Astrocyte (in vitro differentiated cells and primary cell): ENCODE measurements around the gene GLIS2. TPM values are rescaled to one million over a fixed set of nuclear protein-coding genes. Genes with fewer than 3 reads are reported as not detected.

Experiments used
- DNase-seq: peaks from one replicate; pipeline ENCODE4 v3.0.0-alpha.2; 2010; ENCODE audit warnings: low read depth
- FAIRE-seq: peaks from 2 replicates; lab custom pipeline; 2011; peaks lifted over from hg19 to GRCh38; lab: Jason Lieb, UNC
- H2AFZ ChIP-seq: 2 replicates; pipeline ENCODE4 v1.6.0; 2012; ENCODE audit warnings: low read depth, low read length, inconsistent platforms
- H3K27ac ChIP-seq: 2 replicates; pipeline ENCODE4 v1.5.1; 2011; ENCODE audit warnings: low read depth, low read length, inconsistent platforms
- H3K27me3 ChIP-seq: 2 replicates; pipeline ENCODE4 v1.6.0; 2011; ENCODE audit warnings: low read length, inconsistent platforms; ENCODE audit not compliant: insufficient read depth
- H3K36me3 ChIP-seq: 2 replicates; pipeline ENCODE4 v1.5.1; 2011; ENCODE audit warnings: low read length, inconsistent platforms; ENCODE audit not compliant: insufficient read depth
- H3K4me1 ChIP-seq: 2 replicates; pipeline ENCODE4 v1.5.1; 2011; ENCODE audit warnings: low read length, inconsistent platforms; ENCODE audit not compliant: insufficient read depth
- H3K4me2 ChIP-seq: 2 replicates; pipeline ENCODE4 v1.6.0; 2012; ENCODE audit warnings: low read length, inconsistent platforms
- H3K4me3 ChIP-seq: 2 replicates; pipeline ENCODE4 v1.5.1; 2011; ENCODE audit warnings: low read depth, mild to moderate bottlenecking, low read length, inconsistent platforms; ENCODE audit not compliant: insufficient read depth
- H3K79me2 ChIP-seq: 2 replicates; pipeline ENCODE4 v1.6.0; 2012; ENCODE audit warnings: mild to moderate bottlenecking, low read length, inconsistent platforms; ENCODE audit not compliant: insufficient read depth
- H3K9ac ChIP-seq: 2 replicates; pipeline ENCODE4 v1.6.0; 2012; ENCODE audit warnings: mild to moderate bottlenecking, low read length, inconsistent platforms
- H3K9me3 ChIP-seq: 2 replicates; pipeline ENCODE4 v1.5.1; 2012; ENCODE audit warnings: low read depth, mild to moderate bottlenecking, low read length, inconsistent platforms; ENCODE audit not compliant: insufficient read depth
- H4K20me1 ChIP-seq: 2 replicates; pipeline ENCODE4 v1.6.0; 2012; ENCODE audit warnings: low read length, inconsistent platforms; ENCODE audit not compliant: insufficient read depth
- H3K27ac Mint-ChIP-seq: one replicate; pipeline ENCODE4 v1.8.0; 2021; ENCODE audit warnings: mild to moderate bottlenecking, mixed read lengths; ENCODE audit not compliant: unreplicated experiment
- H3K27me3 Mint-ChIP-seq: one replicate; pipeline ENCODE4 v1.8.0; 2021; ENCODE audit warnings: low read depth, mixed read lengths; ENCODE audit not compliant: unreplicated experiment
- H3K36me3 Mint-ChIP-seq: one replicate; pipeline ENCODE4 v1.8.0; 2021; ENCODE audit warnings: low read depth, mixed read lengths; ENCODE audit not compliant: unreplicated experiment
- H3K4me1 Mint-ChIP-seq: one replicate; pipeline ENCODE4 v1.8.0; 2021; ENCODE audit warnings: low read depth, mixed read lengths; ENCODE audit not compliant: unreplicated experiment
- H3K4me3 Mint-ChIP-seq: one replicate; pipeline ENCODE4 v1.8.0; 2021; ENCODE audit warnings: mild to moderate bottlenecking, moderate library complexity, mixed read lengths; ENCODE audit not compliant: unreplicated experiment
- H3K9me3 Mint-ChIP-seq: one replicate; pipeline ENCODE4 v1.8.0; 2021; ENCODE audit warnings: mild to moderate bottlenecking, mixed read lengths; ENCODE audit not compliant: unreplicated experiment
- EZH2 ChIP-seq: IDR thresholded peaks from 2 replicates; pipeline ENCODE4 v1.6.1; 2012; ENCODE audit warnings: mild to moderate bottlenecking, low read length, inconsistent platforms; ENCODE audit not compliant: insufficient read depth
- total RNA-seq: library from RNA; stranded (reverse); gene quantifications from 2 replicates; pipeline ENCODE4 v1.2.1, GENCODE V29; 2021
- TF ChIP-seq, protein P1 (sequence below): IDR thresholded peaks from 2 replicates; pipeline ENCODE4 v1.5.1; 2011; ENCODE audit warnings: low read depth, mild to moderate bottlenecking, inconsistent platforms, low read length, moderate library complexity; ENCODE audit not compliant: insufficient read depth

GLIS2 gene
- total RNA-seq, 1 donor from 2014 or later = 18.9 TPM

DNA sequence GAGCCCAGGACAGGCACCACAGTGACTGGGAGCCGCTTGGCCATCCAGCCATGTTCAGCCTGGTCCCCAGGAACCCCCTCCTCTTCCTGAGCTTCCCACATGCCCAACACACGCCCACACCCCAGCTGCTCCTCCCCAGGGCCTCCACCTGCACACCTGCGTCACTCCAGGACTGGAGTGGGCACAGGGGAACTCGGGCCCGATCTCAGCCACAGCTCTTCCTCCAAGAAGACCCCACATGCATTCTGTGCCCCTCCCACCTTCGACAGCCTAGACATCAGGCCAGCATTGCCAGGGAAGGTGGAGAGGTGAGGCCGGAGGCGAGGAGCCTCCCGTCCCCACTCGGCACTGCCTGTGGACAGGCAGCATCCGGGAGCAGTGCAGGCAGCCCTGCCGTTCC lies 49.7 kb downstream of the GLIS2 start:
- Histone ChIP-seq H3K79me2 (no peaks in the 10 kb centered on the region), H3K4me1 (peaks cover 12% of the 10 kb centered on the region), H3K27ac (no peak overlapping the region), H3K36me3 (no peaks in the 10 kb centered on the region), H3K4me2 (no peak overlapping the region), H3K27me3 (no peaks in the 10 kb centered on the region), H3K9ac (no peak overlapping the region), H2AFZ (no peak overlapping the region), H3K9me3 (no peaks in the 10 kb centered on the region), H3K4me3 (no peak overlapping the region), H4K20me1 (no peaks in the 10 kb centered on the region)
- FAIRE-seq (no peak), DNase-seq (no peak)
- no peak overlapping the region for H3K4me3 Mint-ChIP-seq
- H3K4me1 Mint-ChIP-seq = peaks cover 15% of the 10 kb centered on the region
- H3K9me3 Mint-ChIP-seq = no peaks in the 10 kb centered on the region
- no peak overlapping the region for H3K27ac Mint-ChIP-seq
- no peaks in the 10 kb centered on the region for H3K27me3 Mint-ChIP-seq
- no peak for TF ChIP-seq EZH2
- TF ChIP-seq, protein P1, sequence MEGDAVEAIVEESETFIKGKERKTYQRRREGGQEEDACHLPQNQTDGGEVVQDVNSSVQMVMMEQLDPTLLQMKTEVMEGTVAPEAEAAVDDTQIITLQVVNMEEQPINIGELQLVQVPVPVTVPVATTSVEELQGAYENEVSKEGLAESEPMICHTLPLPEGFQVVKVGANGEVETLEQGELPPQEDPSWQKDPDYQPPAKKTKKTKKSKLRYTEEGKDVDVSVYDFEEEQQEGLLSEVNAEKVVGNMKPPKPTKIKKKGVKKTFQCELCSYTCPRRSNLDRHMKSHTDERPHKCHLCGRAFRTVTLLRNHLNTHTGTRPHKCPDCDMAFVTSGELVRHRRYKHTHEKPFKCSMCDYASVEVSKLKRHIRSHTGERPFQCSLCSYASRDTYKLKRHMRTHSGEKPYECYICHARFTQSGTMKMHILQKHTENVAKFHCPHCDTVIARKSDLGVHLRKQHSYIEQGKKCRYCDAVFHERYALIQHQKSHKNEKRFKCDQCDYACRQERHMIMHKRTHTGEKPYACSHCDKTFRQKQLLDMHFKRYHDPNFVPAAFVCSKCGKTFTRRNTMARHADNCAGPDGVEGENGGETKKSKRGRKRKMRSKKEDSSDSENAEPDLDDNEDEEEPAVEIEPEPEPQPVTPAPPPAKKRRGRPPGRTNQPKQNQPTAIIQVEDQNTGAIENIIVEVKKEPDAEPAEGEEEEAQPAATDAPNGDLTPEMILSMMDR = no peak
- peaks cover 4% of the 10 kb centered on the region for H3K36me3 Mint-ChIP-seq

DNA sequence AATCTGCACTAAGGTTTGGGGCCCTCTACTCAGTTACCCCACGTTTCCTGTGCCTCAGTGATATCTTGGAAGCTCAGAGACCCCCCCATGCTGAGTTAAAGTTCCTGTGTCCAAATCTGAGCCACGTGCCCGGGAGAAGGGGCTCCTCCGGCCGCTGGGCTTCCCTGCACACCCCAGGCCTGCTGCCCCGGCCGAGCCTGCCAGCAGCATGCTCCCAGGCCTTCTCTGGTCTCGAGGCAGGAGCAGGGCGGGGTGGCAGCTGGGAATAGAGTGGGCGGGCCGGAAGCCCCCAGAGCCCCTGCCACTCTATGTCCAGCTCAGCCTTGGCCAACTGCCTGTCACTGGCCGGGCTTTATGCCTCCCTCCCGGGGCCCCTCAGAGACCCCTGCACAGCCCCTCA lies 50.1 kb downstream of the GLIS2 start:
- peaks cover 17% of the 10 kb centered on the region for H3K4me1 Mint-ChIP-seq
- no peak overlapping the region for H3K4me2 ChIP-seq
- H3K9ac ChIP-seq = no peak overlapping the region
- H3K36me3 Mint-ChIP-seq = peaks cover 4% of the 10 kb centered on the region
- H3K27me3 Mint-ChIP-seq = no peaks in the 10 kb centered on the region
- H3K79me2 ChIP-seq = no peaks in the 10 kb centered on the region
- no peak for FAIRE-seq
- H3K27ac Mint-ChIP-seq = no peak overlapping the region
- no peak overlapping the region for H3K4me3 ChIP-seq
- H3K4me1 ChIP-seq = peaks cover 16% of the 10 kb centered on the region
- TF ChIP-seq, protein P1 = no peak
- TF ChIP-seq EZH2 = no peak
- H2AFZ ChIP-seq = no peak overlapping the region
- DNase-seq = no peak
- H3K36me3 ChIP-seq = no peaks in the 10 kb centered on the region
- no peaks in the 10 kb centered on the region for H4K20me1 ChIP-seq
- H3K27me3 ChIP-seq = no peaks in the 10 kb centered on the region
- no peaks in the 10 kb centered on the region for H3K9me3 Mint-ChIP-seq
- no peak overlapping the region for H3K27ac ChIP-seq
- H3K4me3 Mint-ChIP-seq = no peak overlapping the region
- no peaks in the 10 kb centered on the region for H3K9me3 ChIP-seq

DNA sequence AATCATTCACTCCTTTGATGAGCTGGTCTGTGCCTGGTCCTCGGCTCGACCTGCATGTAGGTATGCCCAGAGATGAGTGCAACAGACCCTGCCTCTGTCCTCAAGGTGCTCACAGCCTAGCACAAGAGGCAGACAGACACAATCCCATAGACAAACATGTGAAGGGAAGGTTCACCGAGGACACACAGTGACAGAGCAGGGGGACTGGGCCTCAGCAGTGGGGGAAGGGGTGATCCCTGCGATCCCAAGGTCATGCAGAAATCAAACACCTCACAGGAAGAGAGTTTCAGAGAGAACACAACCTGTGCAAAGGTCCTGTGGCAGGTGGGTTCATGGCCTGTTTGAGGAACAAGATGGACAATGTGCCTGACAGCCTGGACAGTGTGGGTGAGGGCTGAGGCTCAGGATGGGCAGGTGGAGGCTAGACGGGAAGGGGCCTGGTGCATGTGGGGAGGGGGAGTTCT lies 51.6 kb downstream of the GLIS2 start:
- no peak overlapping the region for H2AFZ ChIP-seq
- no peak for FAIRE-seq
- H3K4me2 ChIP-seq = no peak overlapping the region

More for the DNA sequence above, 51.6 kb downstream of the GLIS2 start:
- Mint-ChIP-seq H3K27ac (no peak overlapping the region), H3K36me3 (peaks cover 4% of the 10 kb centered on the region), H3K4me3 (no peak overlapping the region), H3K4me1 (peaks cover 22% of the 10 kb centered on the region), H3K27me3 (no peaks in the 10 kb centered on the region), H3K9me3 (no peaks in the 10 kb centered on the region)
- no peak for DNase-seq
- Histone ChIP-seq H3K79me2 (peaks cover 5% of the 10 kb centered on the region), H3K36me3 (no peaks in the 10 kb centered on the region), H3K4me3 (no peak overlapping the region), H4K20me1 (peaks cover 5% of the 10 kb centered on the region), H3K9ac (no peak overlapping the region), H3K9me3 (no peaks in the 10 kb centered on the region), H3K27ac (no peak overlapping the region), H3K4me1 (peaks cover 21% of the 10 kb centered on the region), H3K27me3 (no peaks in the 10 kb centered on the region)
- TF ChIP-seq, protein P1 = no peak
